VCaP (cell line): ENCODE measurements around the gene OSBPL10.

Experiments
- H3K27ac ChIP-seq: fragments of 450-650 bp; 2 replicates; pipeline ENCODE4 v1.5.1; 2017
- TF ChIP-seq, protein P1 (sequence below): fragments of 450-650 bp; conservative IDR thresholded peaks from 2 replicates; pipeline ENCODE4 v1.5.1; 2017; ENCODE audit warnings: mild to moderate bottlenecking, moderate library complexity

OSBPL10 gene

DNA sequence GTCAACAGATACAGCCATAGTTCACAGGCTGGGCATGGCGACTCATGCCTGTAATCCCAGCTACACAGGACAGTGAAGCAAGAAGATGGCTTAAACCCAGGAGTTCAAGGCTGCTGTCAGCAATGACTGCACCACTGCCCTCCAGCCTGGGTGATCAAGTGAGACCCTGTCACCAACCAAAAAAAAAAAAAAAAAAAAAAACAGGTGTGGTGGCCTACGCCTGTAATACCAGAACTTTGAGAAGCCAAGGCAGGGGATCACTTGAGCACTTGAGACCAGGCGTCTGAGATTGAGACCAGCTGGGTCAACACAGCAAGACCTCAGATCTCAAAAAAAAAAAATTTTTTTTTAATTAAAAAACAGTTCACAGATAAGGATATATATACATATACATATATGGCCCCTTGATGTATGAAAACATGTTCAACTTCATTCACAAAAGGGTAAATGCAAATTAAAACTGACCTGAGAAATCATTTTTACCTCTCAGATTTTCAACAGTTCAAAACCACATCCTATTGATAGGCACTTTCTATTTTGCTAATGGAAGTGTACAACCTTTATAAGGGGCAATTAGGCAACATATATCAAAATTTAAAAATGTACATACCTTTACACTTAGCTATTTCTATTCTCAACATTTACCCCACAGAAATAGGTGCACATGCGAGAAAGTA lies 51.1 kb downstream of the OSBPL10 start:
- TF ChIP-seq, protein P1, sequence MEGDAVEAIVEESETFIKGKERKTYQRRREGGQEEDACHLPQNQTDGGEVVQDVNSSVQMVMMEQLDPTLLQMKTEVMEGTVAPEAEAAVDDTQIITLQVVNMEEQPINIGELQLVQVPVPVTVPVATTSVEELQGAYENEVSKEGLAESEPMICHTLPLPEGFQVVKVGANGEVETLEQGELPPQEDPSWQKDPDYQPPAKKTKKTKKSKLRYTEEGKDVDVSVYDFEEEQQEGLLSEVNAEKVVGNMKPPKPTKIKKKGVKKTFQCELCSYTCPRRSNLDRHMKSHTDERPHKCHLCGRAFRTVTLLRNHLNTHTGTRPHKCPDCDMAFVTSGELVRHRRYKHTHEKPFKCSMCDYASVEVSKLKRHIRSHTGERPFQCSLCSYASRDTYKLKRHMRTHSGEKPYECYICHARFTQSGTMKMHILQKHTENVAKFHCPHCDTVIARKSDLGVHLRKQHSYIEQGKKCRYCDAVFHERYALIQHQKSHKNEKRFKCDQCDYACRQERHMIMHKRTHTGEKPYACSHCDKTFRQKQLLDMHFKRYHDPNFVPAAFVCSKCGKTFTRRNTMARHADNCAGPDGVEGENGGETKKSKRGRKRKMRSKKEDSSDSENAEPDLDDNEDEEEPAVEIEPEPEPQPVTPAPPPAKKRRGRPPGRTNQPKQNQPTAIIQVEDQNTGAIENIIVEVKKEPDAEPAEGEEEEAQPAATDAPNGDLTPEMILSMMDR, result no peak
- no peak overlapping the region for H3K27ac ChIP-seq

DNA sequence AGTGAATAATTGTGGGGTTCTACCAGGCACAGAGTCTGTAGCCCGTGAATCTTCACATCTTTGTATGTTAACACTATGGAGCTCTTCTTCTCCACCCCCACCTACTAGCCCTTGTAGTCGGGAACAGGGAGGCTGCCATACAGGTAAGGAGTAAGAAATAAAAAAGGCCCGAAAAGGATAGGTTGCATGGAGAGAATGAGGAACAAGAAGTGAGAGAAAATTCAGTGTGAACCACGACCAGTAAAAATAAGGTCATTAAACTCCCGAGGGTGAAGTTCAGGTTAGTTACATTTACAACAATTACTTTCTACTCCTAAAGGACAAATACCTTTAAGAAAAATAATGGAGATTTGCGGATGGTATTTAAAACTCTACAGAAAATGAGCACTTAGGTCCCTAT lies 53.3 kb downstream of the OSBPL10 start:
- H3K27ac ChIP-seq, result no peak overlapping the region
- TF ChIP-seq, protein P1, result no peak

DNA sequence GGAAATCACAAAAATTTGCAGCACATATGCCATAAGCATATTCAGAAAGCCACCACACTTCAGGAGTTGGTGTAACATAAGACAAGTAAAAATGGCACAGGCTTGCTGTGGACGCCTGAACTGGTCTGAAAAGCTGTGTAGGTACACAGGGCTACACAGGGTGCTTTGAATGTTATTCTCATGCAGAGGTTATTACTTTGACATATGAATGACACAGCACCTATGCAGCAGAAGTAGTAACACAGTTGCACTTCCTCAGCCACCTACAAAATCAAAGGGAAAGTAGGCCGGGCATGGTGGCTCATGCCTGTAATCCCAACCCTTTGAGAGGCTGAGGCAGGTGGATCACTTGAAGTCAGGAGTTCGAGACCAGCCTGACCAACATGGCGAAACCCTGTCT lies 54.5 kb downstream of the OSBPL10 start:
- TF ChIP-seq, protein P1, result no peak
- H3K27ac ChIP-seq, result no peak overlapping the region

DNA sequence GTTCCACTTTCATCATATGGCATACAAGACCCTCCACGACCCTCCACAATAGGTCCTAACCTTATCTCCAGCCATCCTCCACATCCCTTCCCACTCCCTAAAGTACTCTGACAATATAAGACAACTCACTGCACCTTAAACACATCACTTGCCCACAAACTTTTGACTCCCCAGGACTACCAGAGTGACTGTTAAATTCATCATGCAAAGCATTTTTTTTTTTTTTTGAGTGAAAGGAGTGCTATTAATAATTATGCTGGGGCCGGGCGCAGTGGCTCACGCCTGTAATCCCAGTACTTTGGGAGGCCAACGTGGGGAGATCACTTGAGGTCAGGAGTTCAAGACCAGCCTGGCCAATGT lies 55.8 kb downstream of the OSBPL10 start:
- TF ChIP-seq, protein P1, result no peak
- H3K27ac ChIP-seq, result no peak overlapping the region

DNA sequence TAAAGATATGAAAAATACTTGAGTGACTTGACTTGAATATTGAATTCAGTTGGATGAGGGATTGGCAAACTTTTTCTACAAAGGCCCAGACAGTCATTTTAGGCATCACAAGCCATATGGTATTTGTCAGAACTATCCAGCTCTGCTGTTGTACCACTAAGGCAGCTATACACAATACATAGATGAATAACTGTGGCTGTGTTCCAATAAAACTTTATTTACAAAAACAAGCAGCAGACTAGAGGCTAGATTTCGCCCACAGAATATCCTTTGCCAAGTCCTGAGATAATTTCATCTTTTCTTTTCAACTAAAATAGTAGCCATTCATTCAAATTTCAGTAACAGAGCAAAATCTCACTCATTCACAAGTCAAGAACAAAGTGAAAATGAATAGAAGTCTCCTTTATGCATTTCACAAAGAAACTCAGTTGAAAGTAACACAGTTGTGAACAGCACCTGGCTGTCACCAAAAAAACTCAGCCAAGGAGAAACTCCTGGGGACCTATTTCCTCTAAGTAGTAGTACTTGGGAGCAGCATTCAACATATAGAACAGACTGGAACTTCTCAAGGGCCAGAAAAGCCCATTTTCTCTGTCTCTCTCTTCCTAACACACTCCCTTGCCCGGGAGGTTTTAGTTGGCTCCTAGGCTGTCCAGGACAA lies 56.3 kb downstream of the OSBPL10 start:
- TF ChIP-seq, protein P1, result no peak
- H3K27ac ChIP-seq, result no peak overlapping the region

DNA sequence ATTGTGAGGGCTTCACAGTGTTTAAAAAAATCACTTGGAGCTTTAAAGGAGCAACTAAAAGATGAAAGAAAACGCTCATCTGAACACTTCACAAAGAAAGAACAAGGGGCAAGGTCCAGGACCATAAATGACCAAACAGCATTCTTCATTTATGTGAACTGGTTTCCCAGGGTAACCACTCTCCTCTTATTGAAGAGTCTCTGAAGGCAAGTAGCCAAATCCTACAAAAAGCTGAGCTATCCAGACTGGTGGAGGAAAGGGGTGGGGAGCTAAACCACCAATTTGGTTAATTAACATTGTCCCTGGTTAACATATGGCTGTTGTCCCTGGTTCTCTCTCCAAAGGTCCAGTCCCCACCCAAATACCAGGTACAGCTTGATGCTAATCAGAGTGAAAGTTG lies 58.1 kb downstream of the OSBPL10 start:
- peak overlapping the region; percentile 67 for H3K27ac ChIP-seq
- TF ChIP-seq, protein P1, result no peak

DNA sequence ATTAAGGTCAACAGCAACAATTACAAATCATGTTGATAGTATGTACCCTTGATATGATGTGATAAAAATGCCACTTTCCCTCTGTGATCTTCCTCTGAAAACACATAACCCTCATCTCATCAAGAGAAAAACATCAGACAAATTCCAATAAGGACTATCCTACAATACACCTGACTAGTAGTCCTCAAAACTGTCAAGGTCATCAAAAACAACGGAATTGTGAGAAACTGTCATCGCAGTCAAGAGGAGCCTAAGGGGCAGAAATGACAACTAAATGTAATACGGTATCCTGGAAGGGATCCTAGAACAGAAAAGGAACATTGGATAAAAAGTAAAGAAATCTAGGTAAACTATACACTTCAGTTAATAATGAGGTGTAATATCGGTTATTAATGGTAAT lies 59.2 kb downstream of the OSBPL10 start:
- TF ChIP-seq, protein P1, result no peak
- H3K27ac ChIP-seq, result peak overlapping the region; percentile 67; the same call in 1 of the 2 replicates
